HEK293 (cell line): ENCODE results near the gene SLC12A1.

Source experiments
- CTCF ChIA-PET: fragments of 350-600 bp; formaldehyde crosslinking; extraction: SDS; loops from one replicate; lab custom pipeline; 2021; ENCODE audit warnings: antibody characterized with exemption; lab: Yijun Ruan, JAX
- POLR2A ChIA-PET: fragments of 300-600 bp; formaldehyde crosslinking; extraction: SDS; loops from one replicate; lab custom pipeline; 2020; ENCODE audit warnings: antibody characterized with exemption, inconsistent platforms; lab: Yijun Ruan, JAX
- H3K27ac ChIP-seq: fragments of 200-500 bp; sonication (Bioruptor generic); 2 replicates; pipeline ENCODE4 v1.5.1; 2014; ENCODE audit warnings: low read depth, low read length, control low read depth, inconsistent platforms; ENCODE audit errors: extremely low read depth
- H3K36me3 ChIP-seq, 2 experiments: fragments of 200-500 bp in 1 of 2; sonication (Bioruptor generic) in 1 of 2; 1 replicate in 1 of 2; 2 replicates in 1 of 2; pipeline ENCODE4 v1.5.1; 2014 to 2017; ENCODE audit warnings: inconsistent platforms in 2 of 2, low read length in 2 of 2; ENCODE audit not compliant: control insufficient read depth in 2 of 2, insufficient read depth in 1 of 2
- H3K4me1 ChIP-seq: fragments of 200-500 bp; sonication (Bioruptor generic); 2 replicates; pipeline ENCODE4 v1.5.1; 2014; ENCODE audit warnings: mild to moderate bottlenecking, low read length, inconsistent platforms; ENCODE audit not compliant: control insufficient read depth, insufficient read depth
- H3K4me3 ChIP-seq: 2 replicates; pipeline ENCODE4 v1.5.1; 2011; ENCODE audit warnings: low read depth, mild to moderate bottlenecking, control low read depth, low read length, moderate library complexity
- H3K9me3 ChIP-seq: fragments of 200-500 bp; sonication (Bioruptor generic); 2 replicates; pipeline ENCODE4 v1.5.1; 2014; ENCODE audit warnings: low read depth, low read length, inconsistent platforms; ENCODE audit not compliant: control insufficient read depth, insufficient read depth
- GFI1B ChIP-seq: fragments of 450-650 bp; formaldehyde crosslinking; IDR thresholded peaks from 2 replicates; pipeline ENCODE4 v1.5.1; 2016; ENCODE audit warnings: missing biosample characterization, missing genetic modification characterization
- KLF17 ChIP-seq: fragments of 450-650 bp; formaldehyde crosslinking; IDR thresholded peaks from 2 replicates; pipeline ENCODE4 v1.5.1; 2016; ENCODE audit warnings: missing biosample characterization, missing genetic modification characterization
- PRDM1 ChIP-seq: fragments of 450-650 bp; formaldehyde crosslinking; IDR thresholded peaks from 2 replicates; pipeline ENCODE4; 2016; ENCODE audit warnings: missing biosample characterization, missing genetic modification characterization
- SP7 ChIP-seq: fragments of 450-650 bp; formaldehyde crosslinking; IDR thresholded peaks from 2 replicates; pipeline ENCODE4 v1.5.1; 2016; ENCODE audit warnings: missing biosample characterization, missing genetic modification characterization
- YY1 ChIP-seq: fragments of 450-650 bp; formaldehyde crosslinking; IDR thresholded peaks from 2 replicates; pipeline ENCODE4 v1.5.1; 2018; ENCODE audit warnings: missing biosample characterization, missing genetic modification characterization
- ZBTB21 ChIP-seq: fragments of 450-650 bp; formaldehyde crosslinking; IDR thresholded peaks from 2 replicates; pipeline ENCODE4 v1.5.1; 2017; ENCODE audit warnings: missing biosample characterization, missing genetic modification characterization
- ZBTB6 ChIP-seq: fragments of 450-650 bp; formaldehyde crosslinking; IDR thresholded peaks from 2 replicates; pipeline ENCODE4 v1.5.1; 2017; ENCODE audit warnings: missing biosample characterization, missing genetic modification characterization
- ZEB2 ChIP-seq: fragments of 450-650 bp; formaldehyde crosslinking; IDR thresholded peaks from 2 replicates; pipeline ENCODE4 v1.5.1; 2016; ENCODE audit warnings: missing biosample characterization, missing genetic modification characterization
- ZFP41 ChIP-seq: fragments of 450-650 bp; formaldehyde crosslinking; IDR thresholded peaks from 2 replicates; pipeline ENCODE4 v1.5.1; 2016; ENCODE audit warnings: missing biosample characterization, missing genetic modification characterization, borderline replicate concordance
- ZNF138 ChIP-seq: fragments of 450-650 bp; formaldehyde crosslinking; IDR thresholded peaks from 2 replicates; pipeline ENCODE4 v1.5.1; 2016; ENCODE audit warnings: missing biosample characterization, missing genetic modification characterization, borderline replicate concordance
- ZNF221 ChIP-seq: fragments of 450-650 bp; formaldehyde crosslinking; IDR thresholded peaks from 2 replicates; pipeline ENCODE4 v1.5.1; 2017; ENCODE audit warnings: missing biosample characterization, missing genetic modification characterization, borderline replicate concordance
- ZNF24 ChIP-seq: fragments of 450-650 bp; formaldehyde crosslinking; IDR thresholded peaks from 2 replicates; pipeline ENCODE4 v1.5.1; 2016; ENCODE audit warnings: missing biosample characterization, missing genetic modification characterization
- ZNF274 ChIP-seq, 2 experiments: fragments of 200-500 bp in 1 of 2; fragments of 450-650 bp in 1 of 2; sonication (Bioruptor generic) in 1 of 2; formaldehyde crosslinking in 1 of 2; IDR thresholded peaks; 2 replicates each; pipeline versions ENCODE4 v1.5.1 to v1.6.1; 2014 to 2016; ENCODE audit warnings: borderline replicate concordance in 1 of 2, inconsistent platforms in 1 of 2, low read length in 1 of 2, missing biosample characterization in 1 of 2, missing genetic modification characterization in 1 of 2
- ZNF324 ChIP-seq: fragments of 450-650 bp; formaldehyde crosslinking; IDR thresholded peaks from 2 replicates; pipeline ENCODE4 v1.5.1; 2016; ENCODE audit warnings: missing biosample characterization, missing genetic modification characterization
- ZNF335 ChIP-seq: fragments of 450-650 bp; formaldehyde crosslinking; conservative IDR thresholded peaks from 2 replicates; pipeline ENCODE4 v1.5.1; 2016; ENCODE audit warnings: missing biosample characterization, missing genetic modification characterization
- ZNF354C ChIP-seq: fragments of 450-650 bp; formaldehyde crosslinking; IDR thresholded peaks from 2 replicates; pipeline ENCODE4 v1.5.1; 2016; ENCODE audit warnings: missing biosample characterization, missing genetic modification characterization, low read depth, borderline replicate concordance
- ZNF37A ChIP-seq: fragments of 450-650 bp; IDR thresholded peaks from 2 replicates; pipeline ENCODE4 v1.5.1; 2018; ENCODE audit warnings: missing biosample characterization, missing genetic modification characterization
- ZNF48 ChIP-seq: fragments of 450-650 bp; formaldehyde crosslinking; IDR thresholded peaks from 2 replicates; pipeline ENCODE4 v1.5.1; 2016; ENCODE audit warnings: missing biosample characterization, missing genetic modification characterization
- ZNF513 ChIP-seq: fragments of 450-650 bp; IDR thresholded peaks from 2 replicates; pipeline ENCODE4 v1.5.1; 2018; ENCODE audit warnings: missing biosample characterization, missing genetic modification characterization
- ZNF626 ChIP-seq: fragments of 450-650 bp; sonication (Bioruptor Pico); formaldehyde crosslinking; IDR thresholded peaks from 2 replicates; pipeline ENCODE4 v1.5.1; 2018; ENCODE audit warnings: missing biosample characterization, missing genetic modification characterization, inconsistent platforms
- ZNF664 ChIP-seq: fragments of 450-650 bp; formaldehyde crosslinking; IDR thresholded peaks from 2 replicates; pipeline ENCODE4 v1.5.1; 2016; ENCODE audit warnings: missing biosample characterization, missing genetic modification characterization
- ZNF701 ChIP-seq: fragments of 450-650 bp; formaldehyde crosslinking; IDR thresholded peaks from 2 replicates; pipeline ENCODE4 v1.5.1; 2016; ENCODE audit warnings: missing biosample characterization, missing genetic modification characterization
- ZNF777 ChIP-seq: fragments of 450-650 bp; formaldehyde crosslinking; IDR thresholded peaks from 2 replicates; pipeline ENCODE4 v1.5.1; 2017; ENCODE audit warnings: missing biosample characterization, missing genetic modification characterization, borderline replicate concordance
- ZNF837 ChIP-seq: fragments of 450-650 bp; formaldehyde crosslinking; IDR thresholded peaks from 2 replicates; pipeline ENCODE4 v1.5.1; 2016; ENCODE audit warnings: missing biosample characterization, missing genetic modification characterization
- ZSCAN4 ChIP-seq: fragments of 450-650 bp; formaldehyde crosslinking; IDR thresholded peaks from 2 replicates; pipeline ENCODE4 v1.5.1; 2017; ENCODE audit warnings: missing biosample characterization, missing genetic modification characterization
- TF ChIP-seq, protein P1 (sequence below): fragments of 450-650 bp; formaldehyde crosslinking; IDR thresholded peaks from 2 replicates; pipeline ENCODE4 v1.5.1; 2017; ENCODE audit warnings: missing biosample characterization, missing genetic modification characterization
- TF ChIP-seq, protein P2 (sequence below): fragments of 450-650 bp; formaldehyde crosslinking; IDR thresholded peaks from 2 replicates; pipeline ENCODE4; 2016; ENCODE audit warnings: missing biosample characterization, missing genetic modification characterization

Gene SLC12A1

GRCh38 chr15:48306639-48307038 is 100.5 kb downstream of the SLC12A1 start:
- Histone ChIP-seq H3K9me3 (no peaks in the 10 kb centered on the region), H3K4me1 (no peaks in the 10 kb centered on the region), H3K27ac (no peak overlapping the region)
- TF ChIP-seq ZFP41 (no peak), ZNF777 (tag by site-specific recombination) (no peak), KLF17 (tag by site-specific recombination) (no peak), ZNF324 (no peak), ZNF48 (no peak), ZNF701 (no peak), ZNF354C (no peak), ZBTB21 (tag by site-specific recombination) (no peak), ZNF664 (tag by site-specific recombination) (no peak)
- TF ChIP-seq, all 188 proteins: peak for 0
- ChIA-PET POLR2A (no interaction called here), CTCF (interaction anchor here (0.7 kb wide), 1 partner anchor 1627 kb away, joined by 3 read pairs; no protein-coding TSS in a partner anchor)
- Histone ChIP-seq H3K36me3 (no peaks in the 10 kb centered on the region), H3K4me3 (no peak overlapping the region)

- Histone ChIP-seq H3K4me1 (no peaks in the 10 kb centered on the region), H3K36me3 (no peaks in the 10 kb centered on the region), H3K4me3 (no peak overlapping the region), H3K27ac (no peak overlapping the region), H3K9me3 (no peaks in the 10 kb centered on the region)
- ChIA-PET CTCF (interaction anchor here (0.6 to 0.7 kb wide), 2 partner anchors 27 to 224 kb away, joined by 3 to 6 read pairs; no protein-coding TSS in a partner anchor), POLR2A (no interaction called here)
- TF ChIP-seq ZNF138 (tag by site-specific recombination) (no peak), ZBTB6 (tag by site-specific recombination) (no peak), ZNF24 (no peak), ZSCAN4 (tag by site-specific recombination) (no peak), ZNF37A (tag by site-specific recombination) (no peak), GFI1B (tag by site-specific recombination) (no peak), YY1 (tag by site-specific recombination) (no peak), ZNF221 (no peak), PRDM1 (tag by site-specific recombination) (no peak), ZNF513 (tag by site-specific recombination) (no peak), ZEB2 (tag by site-specific recombination) (no peak), ZNF837 (tag by site-specific recombination) (no peak), SP7 (tag by site-specific recombination) (no peak), ZNF335 (tag by site-specific recombination) (no peak), ZNF626 (tag by site-specific recombination) (no peak), ZNF274 (IDR thresholded peaks at IDR 0.05; ENCODE audit: low read length) (no peak), ZNF274 (tag by site-specific recombination; IDR thresholded peaks at IDR 0.05; ENCODE audit: borderline replicate concordance) (no peak)
- TF ChIP-seq, protein P1, sequence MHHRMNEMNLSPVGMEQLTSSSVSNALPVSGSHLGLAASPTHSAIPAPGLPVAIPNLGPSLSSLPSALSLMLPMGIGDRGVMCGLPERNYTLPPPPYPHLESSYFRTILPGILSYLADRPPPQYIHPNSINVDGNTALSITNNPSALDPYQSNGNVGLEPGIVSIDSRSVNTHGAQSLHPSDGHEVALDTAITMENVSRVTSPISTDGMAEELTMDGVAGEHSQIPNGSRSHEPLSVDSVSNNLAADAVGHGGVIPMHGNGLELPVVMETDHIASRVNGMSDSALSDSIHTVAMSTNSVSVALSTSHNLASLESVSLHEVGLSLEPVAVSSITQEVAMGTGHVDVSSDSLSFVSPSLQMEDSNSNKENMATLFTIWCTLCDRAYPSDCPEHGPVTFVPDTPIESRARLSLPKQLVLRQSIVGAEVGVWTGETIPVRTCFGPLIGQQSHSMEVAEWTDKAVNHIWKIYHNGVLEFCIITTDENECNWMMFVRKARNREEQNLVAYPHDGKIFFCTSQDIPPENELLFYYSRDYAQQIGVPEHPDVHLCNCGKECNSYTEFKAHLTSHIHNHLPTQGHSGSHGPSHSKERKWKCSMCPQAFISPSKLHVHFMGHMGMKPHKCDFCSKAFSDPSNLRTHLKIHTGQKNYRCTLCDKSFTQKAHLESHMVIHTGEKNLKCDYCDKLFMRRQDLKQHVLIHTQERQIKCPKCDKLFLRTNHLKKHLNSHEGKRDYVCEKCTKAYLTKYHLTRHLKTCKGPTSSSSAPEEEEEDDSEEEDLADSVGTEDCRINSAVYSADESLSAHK (tag by site-specific recombination), result no peak
- TF ChIP-seq, protein P2, sequence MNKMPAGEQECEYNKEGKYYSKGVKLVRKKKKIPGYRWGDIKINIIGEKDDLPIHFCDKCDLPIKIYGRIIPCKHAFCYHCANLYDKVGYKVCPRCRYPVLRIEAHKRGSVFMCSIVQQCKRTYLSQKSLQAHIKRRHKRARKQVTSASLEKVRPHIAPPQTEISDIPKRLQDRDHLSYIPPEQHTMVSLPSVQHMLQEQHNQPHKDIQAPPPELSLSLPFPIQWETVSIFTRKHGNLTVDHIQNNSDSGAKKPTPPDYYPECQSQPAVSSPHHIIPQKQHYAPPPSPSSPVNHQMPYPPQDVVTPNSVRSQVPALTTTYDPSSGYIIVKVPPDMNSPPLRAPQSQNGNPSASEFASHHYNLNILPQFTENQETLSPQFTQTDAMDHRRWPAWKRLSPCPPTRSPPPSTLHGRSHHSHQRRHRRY (tag by site-specific recombination), result no peak
Measured at GRCh38 chr15:48307586-48307985, 101.5 kb downstream of the SLC12A1 start.
